SW 1271 (cell line): Measurements from ENCODE around the gene BDNF.

Experiments
- DNase-seq, 2 experiments: peaks; one replicate each; lab custom pipeline; 2025; lab: John Stamatoyannopoulos, UW

BDNF gene

DNA sequence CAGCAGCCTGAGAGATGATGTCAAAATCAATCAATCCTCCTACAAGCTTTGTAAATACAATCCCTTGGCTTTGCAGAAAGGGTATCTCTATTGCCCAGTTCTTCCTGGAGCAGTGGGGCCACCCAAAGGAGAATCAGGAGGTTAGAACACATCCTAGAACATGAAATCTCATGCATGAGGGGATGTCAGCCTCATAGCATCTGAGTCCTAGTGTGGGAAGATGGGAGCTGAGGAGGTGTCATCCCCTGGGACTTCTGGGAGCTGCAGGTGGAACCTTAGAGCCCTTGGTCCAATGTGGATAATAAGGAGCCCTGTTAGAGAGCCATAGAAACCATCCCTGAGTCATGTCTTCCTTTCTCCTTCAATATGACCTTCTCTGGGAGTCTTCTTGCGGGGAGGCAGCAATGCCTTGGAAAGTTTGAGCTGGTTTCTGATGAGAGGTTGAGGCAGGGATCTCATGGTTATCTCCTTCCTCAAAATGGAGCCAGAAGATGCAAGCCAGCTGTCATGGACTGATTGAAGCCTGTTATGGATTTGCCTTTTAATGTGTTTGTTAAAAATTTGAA lies 74.8 kb downstream of the BDNF start:
- no peak for DNase-seq

DNA sequence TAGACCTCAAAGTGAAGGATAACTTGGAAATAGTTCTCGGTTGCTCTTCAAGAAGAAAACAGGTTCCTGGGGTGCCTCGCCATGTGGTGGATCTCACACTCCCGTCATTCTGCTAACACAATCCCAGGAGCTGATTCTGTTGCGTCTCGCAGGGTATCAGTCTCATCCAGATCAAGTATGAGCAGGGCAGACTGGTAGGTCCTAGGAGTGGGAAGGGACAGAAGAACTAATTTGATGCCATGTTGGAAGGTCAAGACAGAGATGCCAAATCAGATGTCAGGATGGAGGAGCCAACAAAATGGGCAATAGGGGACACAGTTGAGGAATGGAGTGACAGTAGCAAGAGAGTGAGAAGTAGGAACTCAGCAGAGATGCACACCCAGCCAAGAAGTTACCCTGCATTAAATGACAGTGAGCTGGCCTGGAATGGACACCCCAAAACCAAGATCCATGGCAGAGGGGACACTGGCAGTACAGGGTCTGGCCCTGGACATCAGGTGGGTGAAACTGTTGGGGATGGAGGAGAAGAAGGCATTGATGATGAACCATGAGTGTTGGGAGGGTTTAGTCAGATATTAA lies 76.2 kb downstream of the BDNF start:
- DNase-seq = no peak

DNA sequence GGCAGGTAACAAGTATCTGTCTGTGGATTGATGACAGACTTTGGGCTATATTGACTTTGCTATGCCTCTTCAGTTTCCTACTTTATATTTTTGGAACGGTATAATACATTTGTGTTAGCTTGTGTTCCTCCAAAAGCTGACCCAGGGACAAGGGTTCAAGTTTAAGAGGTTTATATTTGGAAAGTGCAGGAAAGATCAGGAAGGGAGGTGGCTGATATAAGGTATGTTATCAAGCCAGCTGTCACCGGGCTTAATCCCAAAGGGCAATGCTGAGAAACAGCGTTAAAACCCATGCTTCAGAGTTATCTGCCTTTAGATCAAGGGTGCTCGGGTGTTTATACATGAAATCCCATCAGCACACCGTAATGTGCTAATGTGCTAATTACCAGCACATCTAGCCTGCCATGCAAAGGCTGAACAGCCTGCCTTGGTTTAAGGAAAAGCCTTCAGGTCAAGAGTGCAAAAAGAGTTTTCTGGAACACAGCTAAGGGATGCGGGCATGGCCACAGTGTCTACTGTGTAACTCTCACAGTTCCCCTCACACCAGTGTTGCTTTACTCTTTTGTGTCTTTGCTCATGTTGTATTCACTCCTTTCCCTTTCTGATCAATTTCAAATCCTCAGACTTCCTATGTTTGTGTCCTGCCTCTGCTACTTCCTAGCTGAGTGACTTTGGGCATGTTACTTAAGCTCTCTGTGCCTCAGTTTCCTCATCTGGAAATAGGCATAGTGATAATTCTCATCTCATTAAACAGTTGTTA lies 77.5 kb downstream of the BDNF start:
- no peak for DNase-seq

GRCh38 chr11:27621405-27622161 lies 78.7 kb downstream of the BDNF start:
- DNase-seq = no peak

DNA sequence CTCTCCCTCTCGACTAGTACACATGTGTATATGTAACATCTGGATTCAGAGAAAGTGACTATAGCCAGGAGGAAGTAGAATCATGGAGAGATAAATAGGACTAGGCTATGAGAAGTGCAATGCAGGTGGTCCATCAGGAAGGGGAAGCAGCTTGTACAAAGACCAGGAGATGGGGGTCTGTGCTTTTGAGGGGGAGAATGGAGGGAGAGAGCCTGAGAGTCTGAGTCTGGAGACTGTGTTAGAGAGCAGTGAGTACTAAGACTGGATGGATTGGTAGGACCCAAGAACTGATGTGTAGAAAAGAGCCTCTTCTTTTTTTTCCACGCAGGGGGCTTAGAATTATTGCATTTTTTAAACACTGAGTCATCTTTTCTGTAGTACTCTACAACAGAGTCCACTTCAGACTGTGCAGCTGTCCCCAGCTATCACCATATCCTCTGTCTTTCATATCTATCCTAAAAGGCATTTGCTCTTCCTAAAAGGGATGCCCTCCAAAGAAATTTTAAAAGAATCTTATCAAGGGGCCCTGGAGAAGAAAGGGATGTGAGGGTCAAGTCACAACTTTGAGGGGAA lies 80.4 kb downstream of the BDNF start:
- DNase-seq = no peak

GRCh38 chr11:27619039-27619574 lies 81.1 kb downstream of the BDNF start:
- no peak for DNase-seq

DNA sequence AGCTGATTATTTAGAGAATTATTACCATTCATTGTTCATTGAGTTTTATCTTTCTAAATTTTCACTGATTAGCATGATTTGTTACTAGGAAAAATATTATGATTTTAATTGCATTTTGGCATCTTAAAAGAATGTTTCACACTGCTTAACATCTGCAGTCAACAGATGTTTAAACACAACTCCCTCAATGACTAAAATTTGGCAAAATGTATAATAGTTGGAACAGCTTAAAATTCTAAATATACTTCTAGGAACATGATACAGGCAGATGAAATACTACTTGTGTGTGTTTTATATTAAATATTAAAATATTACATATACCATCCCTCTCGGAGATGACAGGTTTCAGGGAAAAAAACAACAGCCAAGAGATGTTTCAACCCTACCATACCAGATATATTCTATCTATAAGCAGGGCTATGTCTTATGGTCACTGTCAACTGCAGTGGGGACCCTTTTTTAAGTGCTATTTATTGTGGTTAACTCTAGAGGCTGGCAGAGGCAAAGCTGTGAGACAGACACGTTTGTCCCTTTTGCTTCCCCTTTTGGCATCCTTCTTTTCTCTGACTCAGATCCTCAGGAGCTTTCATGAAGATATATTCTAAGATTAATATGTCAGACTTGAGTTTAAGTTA lies 81.9 kb downstream of the BDNF start:
- no peak for DNase-seq

- DNase-seq = no peak
Observed at GRCh38 chr11:27616711-27617110, 83.5 kb downstream of the BDNF start.

DNA sequence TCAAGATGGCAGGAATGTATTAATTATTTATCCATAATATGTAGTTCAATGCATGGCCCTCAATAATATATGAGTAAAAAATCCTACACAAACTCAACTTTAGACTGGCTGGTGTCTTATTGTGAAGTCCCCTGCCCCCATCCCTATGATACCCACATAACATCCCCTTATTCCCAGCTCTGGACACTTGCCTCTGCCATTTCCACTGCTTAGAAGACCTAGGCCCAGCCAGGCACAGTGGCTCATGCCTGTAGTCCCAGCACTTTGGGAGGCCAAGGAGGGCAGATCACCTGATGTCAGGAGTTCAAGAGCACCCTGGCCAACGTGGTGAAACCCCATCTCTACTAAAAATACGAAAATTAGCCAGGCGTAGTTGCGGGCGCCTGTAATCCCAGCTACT lies 84.4 kb downstream of the BDNF start:
- no peak for DNase-seq

GRCh38 chr11:27614092-27614491 lies 86.2 kb downstream of the BDNF start:
- DNase-seq = no peak

GRCh38 chr11:27612932-27613880 lies 87.0 kb downstream of the BDNF start:
- DNase-seq = no peak

DNA sequence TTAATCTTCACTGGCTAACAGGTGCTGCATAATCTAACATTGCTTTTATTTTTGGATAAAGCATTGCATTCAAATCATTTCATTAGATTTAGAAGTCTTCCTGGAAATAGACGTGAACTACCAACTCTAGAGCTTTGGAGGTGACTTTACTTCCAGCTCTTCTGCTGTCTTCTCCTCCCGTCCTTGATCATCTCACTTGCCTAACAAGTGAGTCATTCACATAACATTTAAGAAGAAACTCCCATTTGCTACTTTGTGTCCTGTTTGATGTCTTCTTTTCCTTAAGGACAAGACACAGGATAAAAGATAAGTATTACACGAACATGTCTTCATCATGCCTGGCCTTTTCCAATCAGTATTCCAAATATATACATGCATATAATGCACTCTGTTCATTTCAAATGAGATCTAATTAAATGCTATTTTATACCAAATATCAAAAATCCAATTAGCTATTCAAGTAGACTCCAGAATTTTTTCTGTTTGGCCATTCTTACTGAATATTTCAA lies 88.3 kb downstream of the BDNF start:
- DNase-seq = no peak

- no peak for DNase-seq
Observed at GRCh38 chr11:27611390-27611789, 88.9 kb downstream of the BDNF start.

DNA sequence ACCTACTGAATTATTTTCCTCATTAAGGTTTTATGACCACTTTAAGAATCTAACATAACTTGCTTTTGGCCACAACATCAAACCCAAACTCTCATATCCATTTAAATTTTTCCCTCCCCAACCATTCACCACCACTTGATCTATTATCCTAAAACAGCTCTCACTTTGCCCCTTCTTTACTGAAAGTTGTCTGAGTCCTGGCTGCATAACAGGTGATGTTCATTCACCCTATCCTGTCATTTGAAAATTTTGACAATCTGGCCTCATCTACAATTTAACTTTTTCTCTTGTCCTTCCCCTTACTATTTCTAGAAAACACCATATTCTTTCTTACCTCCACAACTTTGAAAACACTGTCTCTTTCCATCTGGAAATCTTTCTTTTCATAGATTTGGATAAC lies 89.3 kb downstream of the BDNF start:
- no peak for DNase-seq

DNA sequence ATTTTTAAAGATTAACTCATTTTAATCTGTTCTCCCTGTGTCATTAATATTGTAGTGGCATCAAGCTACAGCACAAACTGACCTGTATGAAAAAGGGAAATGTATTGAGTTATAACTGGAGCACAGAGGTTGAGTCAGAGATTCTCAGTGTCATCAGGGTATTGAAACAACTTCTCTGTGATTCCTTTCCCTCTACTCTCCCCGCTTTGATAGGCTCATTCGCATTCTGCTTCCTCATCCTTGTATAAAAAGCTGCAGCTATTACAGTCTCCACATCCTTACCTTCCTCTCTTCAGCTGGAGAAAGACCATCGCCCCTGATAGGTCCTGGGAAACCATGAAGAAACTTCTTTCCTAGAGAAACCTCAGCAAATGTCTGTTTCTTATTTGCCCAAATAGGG lies 90.0 kb downstream of the BDNF start:
- DNase-seq = no peak

GRCh38 chr11:27608951-27609350 lies 91.3 kb downstream of the BDNF start:
- DNase-seq = no peak

- no peak for DNase-seq
Observed at GRCh38 chr11:27605422-27605821, 94.8 kb downstream of the BDNF start.
